Stimulated activated naive CD8-positive, alpha-beta T cell treated with anti-CD3 and anti-CD28 coated beads, Interleukin-15, Interleukin-2, amounts not matched to agents 100 ng/mL and 50 ng/mL, for 24 hours (primary cell): Measurements from ENCODE around the gene ANGPTL8.
A peak's percentile ranks its signal among the peaks of the same experiment; 100 is the strongest.

Experiments used
- H3K27ac Mint-ChIP-seq: one replicate; pipeline ENCODE4 v1.8.0; 2021; ENCODE audit warnings: mild to moderate bottlenecking, mixed read lengths
- H3K27me3 Mint-ChIP-seq: one replicate; pipeline ENCODE4 v1.8.0; 2021; ENCODE audit warnings: mixed read lengths
- H3K36me3 Mint-ChIP-seq: one replicate; pipeline ENCODE4 v1.8.0; 2021; ENCODE audit warnings: low read depth, mixed read lengths
- H3K4me1 Mint-ChIP-seq: one replicate; pipeline ENCODE4 v1.8.0; 2021; ENCODE audit warnings: low read depth, mixed read lengths
- H3K4me3 Mint-ChIP-seq: one replicate; pipeline ENCODE4 v1.8.0; 2021; ENCODE audit warnings: mild to moderate bottlenecking, mixed read lengths
- H3K9me3 Mint-ChIP-seq: one replicate; pipeline ENCODE4 v1.8.0; 2021; ENCODE audit warnings: mixed read lengths

Gene ANGPTL8

GRCh38 chr19:11256189-11256588 is 16.8 kb downstream of the ANGPTL8 start:
- no peaks in the 10 kb centered on the region for H3K36me3 Mint-ChIP-seq
- H3K9me3 Mint-ChIP-seq: no peaks in the 10 kb centered on the region
- H3K4me1 Mint-ChIP-seq: no peaks in the 10 kb centered on the region
- H3K4me3 Mint-ChIP-seq: no peak overlapping the region
- H3K27me3 Mint-ChIP-seq: peaks cover 10% of the 10 kb centered on the region
- no peak overlapping the region for H3K27ac Mint-ChIP-seq

- H3K4me1 Mint-ChIP-seq: no peaks in the 10 kb centered on the region
Observed at GRCh38 chr19:11257846-11258380, 18.5 kb downstream of the ANGPTL8 start.

GRCh38 chr19:11260996-11261395 is 21.6 kb downstream of the ANGPTL8 start:
- no peaks in the 10 kb centered on the region for H3K9me3 Mint-ChIP-seq
- H3K4me3 Mint-ChIP-seq: peak overlapping the region; percentile 12
- no peak overlapping the region for H3K27ac Mint-ChIP-seq
- H3K36me3 Mint-ChIP-seq: no peaks in the 10 kb centered on the region
- no peaks in the 10 kb centered on the region for H3K4me1 Mint-ChIP-seq
- H3K27me3 Mint-ChIP-seq: peaks cover 36% of the 10 kb centered on the region

More at GRCh38 chr19:11257846-11258380, 18.5 kb downstream of the ANGPTL8 start:
- H3K9me3 Mint-ChIP-seq: no peaks in the 10 kb centered on the region
- H3K4me3 Mint-ChIP-seq: no peak overlapping the region
- H3K27ac Mint-ChIP-seq: no peak overlapping the region
- no peaks in the 10 kb centered on the region for H3K36me3 Mint-ChIP-seq
- H3K27me3 Mint-ChIP-seq: peaks cover 13% of the 10 kb centered on the region

GRCh38 chr19:11261431-11261970 is 22.1 kb downstream of the ANGPTL8 start:
- Mint-ChIP-seq H3K27ac (no peak overlapping the region), H3K4me1 (no peaks in the 10 kb centered on the region), H3K9me3 (no peaks in the 10 kb centered on the region), H3K36me3 (no peaks in the 10 kb centered on the region), H3K4me3 (peak overlapping the region; percentile 41), H3K27me3 (peaks cover 41% of the 10 kb centered on the region)

GRCh38 chr19:11261971-11262839 is 22.8 kb downstream of the ANGPTL8 start, which contains the start of gene DOCK6:
TSS of gene DOCK6 (minus strand) at chr19:11262524. CDS start at chr19:11262440, 84 bp downstream.
- H3K4me1 Mint-ChIP-seq: no peaks in the 10 kb centered on the region
- no peaks in the 10 kb centered on the region for H3K9me3 Mint-ChIP-seq
- peak within 1 kb of the TSS; percentile 68 for H3K4me3 Mint-ChIP-seq
- H3K27ac Mint-ChIP-seq: no peak within 1 kb of the TSS
- H3K27me3 Mint-ChIP-seq: peaks cover 47% of the 10 kb centered on the region
- H3K36me3 Mint-ChIP-seq: no peaks in the 10 kb centered on the region

- H3K4me3 Mint-ChIP-seq: no peak overlapping the region
- no peaks in the 10 kb centered on the region for H3K9me3 Mint-ChIP-seq
- no peaks in the 10 kb centered on the region for H3K4me1 Mint-ChIP-seq
- no peaks in the 10 kb centered on the region for H3K36me3 Mint-ChIP-seq
- no peak overlapping the region for H3K27ac Mint-ChIP-seq
- H3K27me3 Mint-ChIP-seq: peaks cover 61% of the 10 kb centered on the region
Observed at GRCh38 chr19:11263726-11264125, 24.3 kb downstream of the ANGPTL8 start.

- Mint-ChIP-seq H3K27me3 (peaks cover 67% of the 10 kb centered on the region), H3K27ac (no peak overlapping the region), H3K9me3 (no peaks in the 10 kb centered on the region), H3K4me1 (no peaks in the 10 kb centered on the region), H3K36me3 (no peaks in the 10 kb centered on the region), H3K4me3 (no peak overlapping the region)
Observed at GRCh38 chr19:11264452-11265176, 25.2 kb downstream of the ANGPTL8 start.

GRCh38 chr19:11265177-11265784 is 25.9 kb downstream of the ANGPTL8 start:
- H3K9me3 Mint-ChIP-seq: no peaks in the 10 kb centered on the region
- no peaks in the 10 kb centered on the region for H3K36me3 Mint-ChIP-seq
- no peak overlapping the region for H3K27ac Mint-ChIP-seq
- H3K27me3 Mint-ChIP-seq: peaks cover 63% of the 10 kb centered on the region
- no peaks in the 10 kb centered on the region for H3K4me1 Mint-ChIP-seq
- H3K4me3 Mint-ChIP-seq: no peak overlapping the region

GRCh38 chr19:11265785-11266236 is 26.4 kb downstream of the ANGPTL8 start:
- Mint-ChIP-seq H3K27me3 (peaks cover 61% of the 10 kb centered on the region), H3K4me3 (no peak overlapping the region), H3K36me3 (no peaks in the 10 kb centered on the region), H3K27ac (no peak overlapping the region), H3K4me1 (no peaks in the 10 kb centered on the region), H3K9me3 (no peaks in the 10 kb centered on the region)

- Mint-ChIP-seq H3K27me3 (peaks cover 54% of the 10 kb centered on the region), H3K9me3 (no peaks in the 10 kb centered on the region), H3K4me3 (no peak overlapping the region), H3K36me3 (no peaks in the 10 kb centered on the region), H3K4me1 (no peaks in the 10 kb centered on the region), H3K27ac (no peak overlapping the region)
Observed at GRCh38 chr19:11267316-11268085, 28.1 kb downstream of the ANGPTL8 start.

- peaks cover 48% of the 10 kb centered on the region for H3K27me3 Mint-ChIP-seq
- no peaks in the 10 kb centered on the region for H3K9me3 Mint-ChIP-seq
- H3K4me3 Mint-ChIP-seq: no peak overlapping the region
- no peaks in the 10 kb centered on the region for H3K4me1 Mint-ChIP-seq
- H3K27ac Mint-ChIP-seq: no peak overlapping the region
- no peaks in the 10 kb centered on the region for H3K36me3 Mint-ChIP-seq
Observed at GRCh38 chr19:11268783-11269267, 29.4 kb downstream of the ANGPTL8 start.

- no peaks in the 10 kb centered on the region for H3K36me3 Mint-ChIP-seq
- H3K27me3 Mint-ChIP-seq: peaks cover 49% of the 10 kb centered on the region
- no peak overlapping the region for H3K4me3 Mint-ChIP-seq
- H3K9me3 Mint-ChIP-seq: no peaks in the 10 kb centered on the region
- no peaks in the 10 kb centered on the region for H3K4me1 Mint-ChIP-seq
- no peak overlapping the region for H3K27ac Mint-ChIP-seq
Observed at GRCh38 chr19:11269408-11269807, 30.0 kb downstream of the ANGPTL8 start.

GRCh38 chr19:11273296-11273695 is 33.9 kb downstream of the ANGPTL8 start:
- Mint-ChIP-seq H3K4me1 (no peaks in the 10 kb centered on the region), H3K9me3 (no peaks in the 10 kb centered on the region), H3K4me3 (no peak overlapping the region), H3K27me3 (peaks cover 39% of the 10 kb centered on the region), H3K36me3 (no peaks in the 10 kb centered on the region), H3K27ac (no peak overlapping the region)

- H3K27me3 Mint-ChIP-seq: peaks cover 38% of the 10 kb centered on the region
- no peak overlapping the region for H3K4me3 Mint-ChIP-seq
- H3K4me1 Mint-ChIP-seq: no peaks in the 10 kb centered on the region
- no peaks in the 10 kb centered on the region for H3K9me3 Mint-ChIP-seq
- no peak overlapping the region for H3K27ac Mint-ChIP-seq
- no peaks in the 10 kb centered on the region for H3K36me3 Mint-ChIP-seq
Observed at GRCh38 chr19:11273989-11274388, 34.6 kb downstream of the ANGPTL8 start.
